HL-60/S4 treated with retinoic acid at 250 ng/mL for 4 days and 3 days (cell line): ENCODE measurements around the gene DLX6.

Experiments
- in situ Hi-C: fragments of 300-500 bp; cut with MboI; formaldehyde crosslinking; loops from 2 replicates; pipeline ENCODE4 v1.7.0; 2022; ENCODE audit warnings: low sequenced_read_pairs

The DLX6 gene

GRCh38 chr7:97009753-97010732 lies 4.7 kb downstream of the DLX6 start:
- in situ Hi-C loops: no loop called here

GRCh38 chr7:97011104-97011503 lies 5.8 kb downstream of the DLX6 start:
- in situ Hi-C loops: no loop called here

- in situ Hi-C loops: no loop called here
Measured at GRCh38 chr7:97011536-97012364, 6.4 kb downstream of the DLX6 start.

GRCh38 chr7:97012365-97013133 lies 7.2 kb downstream of the DLX6 start:
- in situ Hi-C loops: no loop called here

- in situ Hi-C loops: no loop called here
Measured at GRCh38 chr7:97013134-97013844, 7.9 kb downstream of the DLX6 start.

- in situ Hi-C loops: no loop called here
Measured at GRCh38 chr7:97013845-97014134, 8.4 kb downstream of the DLX6 start.

GRCh38 chr7:97014145-97014750 lies 8.9 kb downstream of the DLX6 start:
- in situ Hi-C loops: no loop called here

- in situ Hi-C loops: no loop called here
Measured at GRCh38 chr7:97015279-97015678, 9.9 kb downstream of the DLX6 start.

- in situ Hi-C loops: no loop called here
Measured at GRCh38 chr7:97015756-97016380, 10.5 kb downstream of the DLX6 start.

GRCh38 chr7:97016381-97017191 lies 11.2 kb downstream of the DLX6 start:
- in situ Hi-C loops: no loop called here

- in situ Hi-C loops: no loop called here
Measured at GRCh38 chr7:97017192-97018125, 12.1 kb downstream of the DLX6 start.

GRCh38 chr7:97018126-97018601 lies 12.8 kb downstream of the DLX6 start:
- in situ Hi-C loops: no loop called here

GRCh38 chr7:97018791-97019531 lies 13.6 kb downstream of the DLX6 start:
- in situ Hi-C loops: no loop called here

GRCh38 chr7:97019710-97020225 lies 14.4 kb downstream of the DLX6 start:
- in situ Hi-C loops: no loop called here

- in situ Hi-C loops: no loop called here
Measured at GRCh38 chr7:97020601-97020995, 15.2 kb downstream of the DLX6 start.

- in situ Hi-C loops: no loop called here
Measured at GRCh38 chr7:97020996-97021746, 15.8 kb downstream of the DLX6 start.
